PC-3 (cell line): ENCODE data around the gene TWIST2. TPM values are rescaled to one million over a fixed set of nuclear protein-coding genes. Genes with fewer than 3 reads are reported as not detected.

Experiments
- ATAC-seq: fragments of 200-7000 bp; cut with Tn5 transposase; 2 replicates; pipeline ENCODE4 v1.9.1; 2020; ENCODE audit warnings: mild to moderate bottlenecking, moderate library complexity
- BruUV-seq: library from RNA; stranded (reverse); fragments of 400-500 nt; replicated peaks from 2 replicates; lab custom pipeline; 2021; lab: Mats Ljungman, UMichigan
- CTCF ChIA-PET: fragments of 300-600 bp; sonication (Branson Sonifier 250); formaldehyde crosslinking; loops from one replicate; lab custom pipeline; 2022; ENCODE audit warnings: antibody characterized with exemption; lab: Charles Lee
- POLR2A ChIA-PET: fragments of 300-600 bp; sonication (Branson Sonifier 250); formaldehyde crosslinking; loops from one replicate; lab custom pipeline; 2022; ENCODE audit warnings: antibody characterized with exemption; ENCODE audit not compliant: unreplicated experiment; lab: Charles Lee
- DNase-seq: peaks from one replicate; pipeline ENCODE4 v3.0.0-alpha.2; 2015
- H2AFZ ChIP-seq: fragments of 300-600 bp; sonication (generic); 2 replicates; pipeline ENCODE4 v1.6.0; 2016; ENCODE audit warnings: antibody characterized with exemption, low read length
- H3F3A ChIP-seq: fragments of 300-600 bp; sonication (generic); one replicate; pipeline ENCODE4 v1.6.0; 2017; ENCODE audit warnings: antibody characterized with exemption, low read length, control low read depth, mild to moderate bottlenecking; ENCODE audit not compliant: unreplicated experiment
- H3K27ac ChIP-seq: fragments of 300-600 bp; sonication (generic); 2 replicates; pipeline ENCODE4 v1.5.1; 2016; ENCODE audit warnings: mild to moderate bottlenecking, low read length
- H3K27me3 ChIP-seq: fragments of 300-600 bp; sonication (generic); 2 replicates; pipeline ENCODE4 v1.6.1; 2016; ENCODE audit warnings: low read length, mixed read lengths
- H3K36me3 ChIP-seq: fragments of 300-600 bp; sonication (generic); 2 replicates; pipeline ENCODE4 v1.6.1; 2016; ENCODE audit warnings: low read depth, mixed run types, low read length, mixed read lengths
- H3K4me1 ChIP-seq: fragments of 300-600 bp; sonication (generic); 2 replicates; pipeline ENCODE4 v1.5.1; 2016; ENCODE audit warnings: low read length; ENCODE audit not compliant: insufficient read depth
- H3K4me2 ChIP-seq: fragments of 300-600 bp; sonication (generic); 2 replicates; pipeline ENCODE4 v1.6.0; 2016; ENCODE audit warnings: low read length
- H3K4me3 ChIP-seq: fragments of 300-600 bp; sonication (generic); 2 replicates; pipeline ENCODE4 v1.5.1; 2016; ENCODE audit warnings: mild to moderate bottlenecking, low read length, mixed read lengths
- H3K79me2 ChIP-seq: fragments of 300-600 bp; sonication (generic); 2 replicates; pipeline ENCODE4 v1.6.1; 2017; ENCODE audit warnings: low read length, mixed read lengths
- H3K9ac ChIP-seq: fragments of 300-600 bp; sonication (generic); 2 replicates; pipeline ENCODE4 v1.6.0; 2016; ENCODE audit warnings: mild to moderate bottlenecking, low read length
- H3K9me2 ChIP-seq: fragments of 300-600 bp; sonication (generic); replicated peaks from 2 replicates; pipeline ENCODE4 v1.6.1; 2016; ENCODE audit warnings: mixed run types, low read length, mixed read lengths
- H3K9me3 ChIP-seq: fragments of 300-600 bp; sonication (generic); 2 replicates; pipeline ENCODE4 v1.6.1; 2016; ENCODE audit warnings: low read length, mixed read lengths
- H4K20me1 ChIP-seq: fragments of 300-600 bp; sonication (generic); 2 replicates; pipeline ENCODE4 v1.6.1; 2016; ENCODE audit warnings: low read length, mixed read lengths
- CTCF ChIP-seq: fragments of 300-600 bp; sonication (generic); conservative IDR thresholded peaks from 2 replicates; pipeline ENCODE4 v1.5.1; 2017; ENCODE audit warnings: antibody characterized with exemption, low read depth, mild to moderate bottlenecking, low read length
- EZH2 ChIP-seq: fragments of 300-600 bp; sonication (generic); IDR thresholded peaks from one replicate; pipeline ENCODE4 v1.6.1; 2017; ENCODE audit warnings: antibody characterized with exemption, mild to moderate bottlenecking, low read length; ENCODE audit not compliant: unreplicated experiment
- EZH2phosphoT487 ChIP-seq: fragments of 300-600 bp; sonication (generic); IDR thresholded peaks from 2 replicates; pipeline ENCODE4 v1.6.1; 2018; ENCODE audit warnings: mild to moderate bottlenecking, antibody characterized with exemption, low read length, borderline replicate concordance
- intact Hi-C: fragments of 100-400 bp; cut with micrococcal nuclease; formaldehyde crosslinking; loops from 2 replicates; pipeline ENCODE4 v1.9.0; 2023
- total RNA-seq: library from RNA; depleted of rRNA; stranded (reverse); fragments of >200 nt; gene quantifications from 2 replicates; pipeline ENCODE4 v1.2.3, GENCODE V29; 2014

The TWIST2 gene
- total RNA-seq, 1 experiment from 2014 or later, result 4.4 TPM

GRCh38 chr2:238908960-238909951 is 61.4 kb downstream of the TWIST2 start:
- DNase-seq, result no peak

GRCh38 chr2:238910751-238911351 is 63.0 kb downstream of the TWIST2 start:
- H3K27me3 ChIP-seq, result no peaks in the 10 kb centered on the region
- H3K9me2 ChIP-seq, result no peaks in the 10 kb centered on the region
- ChIA-PET CTCF (no interaction called here), POLR2A (no interaction called here)
- H3F3A ChIP-seq, result no peaks in the 10 kb centered on the region
- DNase-seq (peak; percentile 74), ATAC-seq (no peak)
- peaks cover 25% of the 10 kb centered on the region for H3K4me1 ChIP-seq
- no peak overlapping the region for H3K9ac ChIP-seq
- no peaks in the 10 kb centered on the region for H3K36me3 ChIP-seq
- H3K9me3 ChIP-seq, result no peaks in the 10 kb centered on the region
- no peak overlapping the region for H3K4me3 ChIP-seq
- intact Hi-C loops, result no loop called here
- no TSS peak for BruUV-seq
- no peaks in the 10 kb centered on the region for H4K20me1 ChIP-seq
- H3K4me2 ChIP-seq, result no peak overlapping the region
- TF ChIP-seq EZH2phosphoT487 (no peak), EZH2 (no peak), CTCF (no peak)
- H2AFZ ChIP-seq, result no peak overlapping the region; the same call in 1 of the 2 replicates
- no peak overlapping the region for H3K27ac ChIP-seq
- H3K79me2 ChIP-seq, result no peaks in the 10 kb centered on the region

More at GRCh38 chr2:238908960-238909951, 61.4 kb downstream of the TWIST2 start:
- Histone ChIP-seq H3K9me2 (no peaks in the 10 kb centered on the region), H3K27me3 (no peaks in the 10 kb centered on the region), H3K79me2 (no peaks in the 10 kb centered on the region), H3K36me3 (no peaks in the 10 kb centered on the region), H3K27ac (no peak overlapping the region), H3K4me3 (no peak overlapping the region), H3K9me3 (no peaks in the 10 kb centered on the region), H3K9ac (no peak overlapping the region), H2AFZ (no peak overlapping the region), H3F3A (no peaks in the 10 kb centered on the region), H4K20me1 (no peaks in the 10 kb centered on the region), H3K4me1 (peaks cover 16% of the 10 kb centered on the region), H3K4me2 (no peak overlapping the region)
- TF ChIP-seq EZH2phosphoT487, result no peak
- TF ChIP-seq CTCF, result no peak
- TF ChIP-seq EZH2, result no peak
- ChIA-PET POLR2A (no interaction called here), CTCF (no interaction called here)
- ATAC-seq, result no peak
- intact Hi-C loops, result no loop called here
- no TSS peak for BruUV-seq
